GM23338 (cell line): ENCODE measurements around the gene ATP2B1.

Source experiments
- CREB1 ChIP-seq: fragments of 250-450 bp; sonication (Bioruptor Pico); IDR thresholded peaks from 2 replicates; pipeline ENCODE4 v1.5.0; 2020; ENCODE audit warnings: low read depth, mild to moderate bottlenecking, moderate library complexity
- EZH2 ChIP-seq: fragments of 200-600 bp; sonication (generic); IDR thresholded peaks from one replicate; pipeline ENCODE4 v1.8.0; 2017; ENCODE audit warnings: antibody characterized with exemption, mild to moderate bottlenecking, low read depth; ENCODE audit not compliant: unreplicated experiment
- EZH2phosphoT487 ChIP-seq: fragments of 200-600 bp; sonication (generic); IDR thresholded peaks from one replicate; pipeline ENCODE4 v1.8.1; 2018; ENCODE audit warnings: antibody characterized with exemption; ENCODE audit not compliant: unreplicated experiment
- JUNB ChIP-seq: IDR thresholded peaks from one replicate; pipeline ENCODE4 v1.6.1; 2016; ENCODE audit warnings: antibody characterized with exemption; ENCODE audit not compliant: unreplicated experiment
- NANOG ChIP-seq: IDR thresholded peaks from 2 replicates; pipeline ENCODE4 v1.6.1; 2016; ENCODE audit warnings: antibody characterized with exemption, borderline replicate concordance
- POLR2AphosphoS5 ChIP-seq: IDR thresholded peaks from 2 replicates; pipeline ENCODE4 v1.6.1; 2016; ENCODE audit warnings: antibody characterized with exemption, low read depth
- STAT1 ChIP-seq: IDR thresholded peaks from one replicate; pipeline ENCODE4 v1.6.1; 2016; ENCODE audit warnings: antibody characterized with exemption; ENCODE audit not compliant: unreplicated experiment
- ZNF114 ChIP-seq: fragments of 250-450 bp; sonication (Bioruptor Pico); IDR thresholded peaks from 2 replicates; pipeline ENCODE4 v1.5.0; 2020; ENCODE audit warnings: mild to moderate bottlenecking, moderate library complexity
- ZNF331 ChIP-seq: fragments of 250-450 bp; sonication (Bioruptor Pico); IDR thresholded peaks from 2 replicates; pipeline ENCODE4 v1.5.0; 2020; ENCODE audit warnings: low read depth, mild to moderate bottlenecking, moderate library complexity
- TF ChIP-seq, protein P1 (sequence below), 2 experiments: fragments of 200-600 bp in 1 of 2; sonication (generic) in 1 of 2; conservative IDR thresholded peaks; 2 replicates each; pipeline versions ENCODE4 v1.5.1 to v1.6.1; 2016 to 2017; ENCODE audit warnings: antibody characterized with exemption in 2 of 2, low read depth in 2 of 2, mild to moderate bottlenecking in 2 of 2, moderate library complexity in 1 of 2
- TF ChIP-seq, protein P2 (sequence below): IDR thresholded peaks from one replicate; pipeline ENCODE4 v1.6.1; 2018; ENCODE audit warnings: antibody characterized with exemption; ENCODE audit not compliant: unreplicated experiment
- TF ChIP-seq, protein P3 (sequence below): IDR thresholded peaks from 2 replicates; pipeline ENCODE4 v1.6.1; 2016; ENCODE audit warnings: antibody characterized with exemption
- TF ChIP-seq, protein P4 (sequence below): fragments of 250-450 bp; sonication (Bioruptor Pico); IDR thresholded peaks from 2 replicates; pipeline ENCODE4 v1.5.0; 2020; ENCODE audit warnings: mild to moderate bottlenecking, moderate library complexity

DNA sequence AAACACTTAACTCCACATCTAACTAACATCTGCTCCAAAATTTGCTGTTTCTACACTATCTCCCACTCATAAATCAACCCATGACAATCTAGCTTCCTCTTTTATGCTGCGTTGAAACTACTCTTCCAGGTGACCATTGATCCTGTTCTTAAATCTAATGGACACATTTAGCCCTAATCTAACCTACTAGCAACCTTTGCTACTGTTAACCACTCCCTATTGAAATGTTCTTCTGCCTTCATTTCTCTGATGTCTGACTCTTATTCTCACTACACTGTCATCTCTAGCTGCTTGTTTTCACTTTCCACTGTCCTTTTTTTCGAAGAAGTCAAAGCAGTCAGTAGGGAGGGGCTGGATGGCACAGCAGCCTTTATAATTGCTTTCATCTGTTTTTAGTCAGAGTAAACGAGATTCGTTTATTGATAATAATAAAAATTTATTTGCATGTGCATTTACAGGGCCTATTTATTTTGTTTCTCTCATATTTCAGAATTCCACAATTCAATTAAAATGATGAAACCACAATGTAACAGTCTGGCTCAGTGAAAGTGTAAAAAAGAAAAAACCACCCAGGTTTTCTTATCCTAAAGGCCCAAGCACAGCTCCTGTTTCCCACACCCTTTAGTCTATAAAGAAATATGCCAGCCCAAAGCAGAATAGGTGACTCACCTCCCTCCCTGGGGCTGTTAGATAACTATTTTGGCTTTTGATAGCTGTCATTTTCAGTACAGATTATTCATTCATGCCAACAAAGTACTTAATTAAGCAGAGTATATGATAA, 44.9 kb downstream of the ATP2B1 start:
- TF ChIP-seq, protein P1, sequence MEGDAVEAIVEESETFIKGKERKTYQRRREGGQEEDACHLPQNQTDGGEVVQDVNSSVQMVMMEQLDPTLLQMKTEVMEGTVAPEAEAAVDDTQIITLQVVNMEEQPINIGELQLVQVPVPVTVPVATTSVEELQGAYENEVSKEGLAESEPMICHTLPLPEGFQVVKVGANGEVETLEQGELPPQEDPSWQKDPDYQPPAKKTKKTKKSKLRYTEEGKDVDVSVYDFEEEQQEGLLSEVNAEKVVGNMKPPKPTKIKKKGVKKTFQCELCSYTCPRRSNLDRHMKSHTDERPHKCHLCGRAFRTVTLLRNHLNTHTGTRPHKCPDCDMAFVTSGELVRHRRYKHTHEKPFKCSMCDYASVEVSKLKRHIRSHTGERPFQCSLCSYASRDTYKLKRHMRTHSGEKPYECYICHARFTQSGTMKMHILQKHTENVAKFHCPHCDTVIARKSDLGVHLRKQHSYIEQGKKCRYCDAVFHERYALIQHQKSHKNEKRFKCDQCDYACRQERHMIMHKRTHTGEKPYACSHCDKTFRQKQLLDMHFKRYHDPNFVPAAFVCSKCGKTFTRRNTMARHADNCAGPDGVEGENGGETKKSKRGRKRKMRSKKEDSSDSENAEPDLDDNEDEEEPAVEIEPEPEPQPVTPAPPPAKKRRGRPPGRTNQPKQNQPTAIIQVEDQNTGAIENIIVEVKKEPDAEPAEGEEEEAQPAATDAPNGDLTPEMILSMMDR (conservative IDR thresholded peaks at IDR 0.05; ENCODE audit: low read depth in 2 of 2): no peak
- TF ChIP-seq EZH2: no peak
- no peak for TF ChIP-seq EZH2phosphoT487
- TF ChIP-seq ZNF331: no peak
- TF ChIP-seq CREB1 (CRISPR knock-in tag): no peak
- TF ChIP-seq, protein P2, sequence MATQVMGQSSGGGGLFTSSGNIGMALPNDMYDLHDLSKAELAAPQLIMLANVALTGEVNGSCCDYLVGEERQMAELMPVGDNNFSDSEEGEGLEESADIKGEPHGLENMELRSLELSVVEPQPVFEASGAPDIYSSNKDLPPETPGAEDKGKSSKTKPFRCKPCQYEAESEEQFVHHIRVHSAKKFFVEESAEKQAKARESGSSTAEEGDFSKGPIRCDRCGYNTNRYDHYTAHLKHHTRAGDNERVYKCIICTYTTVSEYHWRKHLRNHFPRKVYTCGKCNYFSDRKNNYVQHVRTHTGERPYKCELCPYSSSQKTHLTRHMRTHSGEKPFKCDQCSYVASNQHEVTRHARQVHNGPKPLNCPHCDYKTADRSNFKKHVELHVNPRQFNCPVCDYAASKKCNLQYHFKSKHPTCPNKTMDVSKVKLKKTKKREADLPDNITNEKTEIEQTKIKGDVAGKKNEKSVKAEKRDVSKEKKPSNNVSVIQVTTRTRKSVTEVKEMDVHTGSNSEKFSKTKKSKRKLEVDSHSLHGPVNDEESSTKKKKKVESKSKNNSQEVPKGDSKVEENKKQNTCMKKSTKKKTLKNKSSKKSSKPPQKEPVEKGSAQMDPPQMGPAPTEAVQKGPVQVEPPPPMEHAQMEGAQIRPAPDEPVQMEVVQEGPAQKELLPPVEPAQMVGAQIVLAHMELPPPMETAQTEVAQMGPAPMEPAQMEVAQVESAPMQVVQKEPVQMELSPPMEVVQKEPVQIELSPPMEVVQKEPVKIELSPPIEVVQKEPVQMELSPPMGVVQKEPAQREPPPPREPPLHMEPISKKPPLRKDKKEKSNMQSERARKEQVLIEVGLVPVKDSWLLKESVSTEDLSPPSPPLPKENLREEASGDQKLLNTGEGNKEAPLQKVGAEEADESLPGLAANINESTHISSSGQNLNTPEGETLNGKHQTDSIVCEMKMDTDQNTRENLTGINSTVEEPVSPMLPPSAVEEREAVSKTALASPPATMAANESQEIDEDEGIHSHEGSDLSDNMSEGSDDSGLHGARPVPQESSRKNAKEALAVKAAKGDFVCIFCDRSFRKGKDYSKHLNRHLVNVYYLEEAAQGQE: no peak
- no peak for TF ChIP-seq ZNF114 (CRISPR knock-in tag)
- TF ChIP-seq POLR2AphosphoS5: no peak
- no peak for TF ChIP-seq JUNB
- TF ChIP-seq STAT1: no peak
- TF ChIP-seq, protein P3, sequence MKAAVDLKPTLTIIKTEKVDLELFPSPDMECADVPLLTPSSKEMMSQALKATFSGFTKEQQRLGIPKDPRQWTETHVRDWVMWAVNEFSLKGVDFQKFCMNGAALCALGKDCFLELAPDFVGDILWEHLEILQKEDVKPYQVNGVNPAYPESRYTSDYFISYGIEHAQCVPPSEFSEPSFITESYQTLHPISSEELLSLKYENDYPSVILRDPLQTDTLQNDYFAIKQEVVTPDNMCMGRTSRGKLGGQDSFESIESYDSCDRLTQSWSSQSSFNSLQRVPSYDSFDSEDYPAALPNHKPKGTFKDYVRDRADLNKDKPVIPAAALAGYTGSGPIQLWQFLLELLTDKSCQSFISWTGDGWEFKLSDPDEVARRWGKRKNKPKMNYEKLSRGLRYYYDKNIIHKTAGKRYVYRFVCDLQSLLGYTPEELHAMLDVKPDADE: no peak
- no peak for TF ChIP-seq NANOG
- TF ChIP-seq, protein P4, sequence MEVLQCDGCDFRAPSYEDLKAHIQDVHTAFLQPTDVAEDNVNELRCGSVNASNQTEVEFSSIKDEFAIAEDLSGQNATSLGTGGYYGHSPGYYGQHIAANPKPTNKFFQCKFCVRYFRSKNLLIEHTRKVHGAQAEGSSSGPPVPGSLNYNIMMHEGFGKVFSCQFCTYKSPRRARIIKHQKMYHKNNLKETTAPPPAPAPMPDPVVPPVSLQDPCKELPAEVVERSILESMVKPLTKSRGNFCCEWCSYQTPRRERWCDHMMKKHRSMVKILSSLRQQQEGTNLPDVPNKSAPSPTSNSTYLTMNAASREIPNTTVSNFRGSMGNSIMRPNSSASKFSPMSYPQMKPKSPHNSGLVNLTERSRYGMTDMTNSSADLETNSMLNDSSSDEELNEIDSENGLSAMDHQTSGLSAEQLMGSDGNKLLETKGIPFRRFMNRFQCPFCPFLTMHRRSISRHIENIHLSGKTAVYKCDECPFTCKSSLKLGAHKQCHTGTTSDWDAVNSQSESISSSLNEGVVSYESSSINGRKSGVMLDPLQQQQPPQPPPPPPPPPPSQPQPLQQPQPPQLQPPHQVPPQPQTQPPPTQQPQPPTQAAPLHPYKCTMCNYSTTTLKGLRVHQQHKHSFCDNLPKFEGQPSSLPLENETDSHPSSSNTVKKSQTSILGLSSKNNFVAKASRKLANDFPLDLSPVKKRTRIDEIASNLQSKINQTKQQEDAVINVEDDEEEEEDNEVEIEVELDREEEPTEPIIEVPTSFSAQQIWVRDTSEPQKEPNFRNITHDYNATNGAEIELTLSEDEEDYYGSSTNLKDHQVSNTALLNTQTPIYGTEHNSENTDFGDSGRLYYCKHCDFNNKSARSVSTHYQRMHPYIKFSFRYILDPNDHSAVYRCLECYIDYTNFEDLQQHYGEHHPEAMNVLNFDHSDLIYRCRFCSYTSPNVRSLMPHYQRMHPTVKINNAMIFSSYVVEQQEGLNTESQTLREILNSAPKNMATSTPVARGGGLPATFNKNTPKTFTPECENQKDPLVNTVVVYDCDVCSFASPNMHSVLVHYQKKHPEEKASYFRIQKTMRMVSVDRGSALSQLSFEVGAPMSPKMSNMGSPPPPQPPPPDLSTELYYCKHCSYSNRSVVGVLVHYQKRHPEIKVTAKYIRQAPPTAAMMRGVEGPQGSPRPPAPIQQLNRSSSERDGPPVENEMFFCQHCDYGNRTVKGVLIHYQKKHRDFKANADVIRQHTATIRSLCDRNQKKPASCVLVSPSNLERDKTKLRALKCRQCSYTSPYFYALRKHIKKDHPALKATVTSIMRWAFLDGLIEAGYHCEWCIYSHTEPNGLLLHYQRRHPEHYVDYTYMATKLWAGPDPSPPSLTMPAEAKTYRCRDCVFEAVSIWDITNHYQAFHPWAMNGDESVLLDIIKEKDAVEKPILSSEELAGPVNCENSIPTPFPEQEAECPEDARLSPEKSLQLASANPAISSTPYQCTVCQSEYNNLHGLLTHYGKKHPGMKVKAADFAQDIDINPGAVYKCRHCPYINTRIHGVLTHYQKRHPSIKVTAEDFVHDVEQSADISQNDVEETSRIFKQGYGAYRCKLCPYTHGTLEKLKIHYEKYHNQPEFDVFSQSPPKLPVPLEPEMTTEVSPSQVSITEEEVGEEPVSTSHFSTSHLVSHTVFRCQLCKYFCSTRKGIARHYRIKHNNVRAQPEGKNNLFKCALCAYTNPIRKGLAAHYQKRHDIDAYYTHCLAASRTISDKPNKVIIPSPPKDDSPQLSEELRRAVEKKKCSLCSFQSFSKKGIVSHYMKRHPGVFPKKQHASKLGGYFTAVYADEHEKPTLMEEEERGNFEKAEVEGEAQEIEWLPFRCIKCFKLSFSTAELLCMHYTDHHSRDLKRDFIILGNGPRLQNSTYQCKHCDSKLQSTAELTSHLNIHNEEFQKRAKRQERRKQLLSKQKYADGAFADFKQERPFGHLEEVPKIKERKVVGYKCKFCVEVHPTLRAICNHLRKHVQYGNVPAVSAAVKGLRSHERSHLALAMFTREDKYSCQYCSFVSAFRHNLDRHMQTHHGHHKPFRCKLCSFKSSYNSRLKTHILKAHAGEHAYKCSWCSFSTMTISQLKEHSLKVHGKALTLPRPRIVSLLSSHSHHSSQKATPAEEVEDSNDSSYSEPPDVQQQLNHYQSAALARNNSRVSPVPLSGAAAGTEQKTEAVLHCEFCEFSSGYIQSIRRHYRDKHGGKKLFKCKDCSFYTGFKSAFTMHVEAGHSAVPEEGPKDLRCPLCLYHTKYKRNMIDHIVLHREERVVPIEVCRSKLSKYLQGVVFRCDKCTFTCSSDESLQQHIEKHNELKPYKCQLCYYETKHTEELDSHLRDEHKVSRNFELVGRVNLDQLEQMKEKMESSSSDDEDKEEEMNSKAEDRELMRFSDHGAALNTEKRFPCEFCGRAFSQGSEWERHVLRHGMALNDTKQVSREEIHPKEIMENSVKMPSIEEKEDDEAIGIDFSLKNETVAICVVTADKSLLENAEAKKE: no peak
